OCI-LY7 (cell line): ENCODE measurements around the gene NLRC3.

ENCODE experiments used
- EZH2phosphoT487 ChIP-seq: fragments of 200-600 bp; sonication (generic); IDR thresholded peaks from 2 replicates; pipeline ENCODE4 v1.6.1; 2018; ENCODE audit warnings: low read depth, borderline replicate concordance, mild to moderate bottlenecking, mixed run types, antibody characterized with exemption, low read length, moderate library complexity, mixed read lengths
- TF ChIP-seq, protein P1 (sequence below): fragments of 200-600 bp; sonication (generic); conservative IDR thresholded peaks from 2 replicates; pipeline ENCODE4 v1.5.1; 2014; ENCODE audit warnings: mild to moderate bottlenecking, antibody characterized with exemption, low read length, moderate library complexity, mixed read lengths

GRCh38 chr16:3597226-3597625, 20.0 kb upstream of the NLRC3 start:
- TF ChIP-seq, protein P1, sequence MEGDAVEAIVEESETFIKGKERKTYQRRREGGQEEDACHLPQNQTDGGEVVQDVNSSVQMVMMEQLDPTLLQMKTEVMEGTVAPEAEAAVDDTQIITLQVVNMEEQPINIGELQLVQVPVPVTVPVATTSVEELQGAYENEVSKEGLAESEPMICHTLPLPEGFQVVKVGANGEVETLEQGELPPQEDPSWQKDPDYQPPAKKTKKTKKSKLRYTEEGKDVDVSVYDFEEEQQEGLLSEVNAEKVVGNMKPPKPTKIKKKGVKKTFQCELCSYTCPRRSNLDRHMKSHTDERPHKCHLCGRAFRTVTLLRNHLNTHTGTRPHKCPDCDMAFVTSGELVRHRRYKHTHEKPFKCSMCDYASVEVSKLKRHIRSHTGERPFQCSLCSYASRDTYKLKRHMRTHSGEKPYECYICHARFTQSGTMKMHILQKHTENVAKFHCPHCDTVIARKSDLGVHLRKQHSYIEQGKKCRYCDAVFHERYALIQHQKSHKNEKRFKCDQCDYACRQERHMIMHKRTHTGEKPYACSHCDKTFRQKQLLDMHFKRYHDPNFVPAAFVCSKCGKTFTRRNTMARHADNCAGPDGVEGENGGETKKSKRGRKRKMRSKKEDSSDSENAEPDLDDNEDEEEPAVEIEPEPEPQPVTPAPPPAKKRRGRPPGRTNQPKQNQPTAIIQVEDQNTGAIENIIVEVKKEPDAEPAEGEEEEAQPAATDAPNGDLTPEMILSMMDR, result no peak
- TF ChIP-seq EZH2phosphoT487, result no peak
